HG02759 (cell line): ENCODE results near the gene ETS2.
A peak's percentile ranks its signal among the peaks of the same experiment; 100 is the strongest.

Experiments
- ATAC-seq: cut with Tn5 transposase; IDR thresholded peaks from one replicate; pipeline ENCODE4 v1.9.1; 2021; ENCODE audit warnings: mild to moderate bottlenecking, moderate library complexity; ENCODE audit not compliant: unreplicated experiment

Gene ETS2

GRCh38 chr21:38805328-38806152 is at the start of gene ETS2:
TSS of gene ETS2 (plus strand) at chr21:38805929. CDS start at chr21:38810035, 4,106 bp downstream.
- peak; percentile 78 for ATAC-seq

GRCh38 chr21:38756746-38757145 is 49.0 kb upstream of the ETS2 start:
- ATAC-seq, result no peak

- no peak for ATAC-seq
Observed at GRCh38 chr21:38758501-38759214, 47.1 kb upstream of the ETS2 start.

GRCh38 chr21:38759413-38759812 is 46.3 kb upstream of the ETS2 start:
- no peak for ATAC-seq

- no peak for ATAC-seq
Observed at GRCh38 chr21:38760017-38760761, 45.5 kb upstream of the ETS2 start.

- ATAC-seq, result no peak
Observed at GRCh38 chr21:38760762-38761155, 45.0 kb upstream of the ETS2 start.

GRCh38 chr21:38761531-38761930 is 44.2 kb upstream of the ETS2 start:
- ATAC-seq, result no peak

- no peak for ATAC-seq
Observed at GRCh38 chr21:38765056-38765455, 40.7 kb upstream of the ETS2 start.

- ATAC-seq, result peak; percentile 94
Observed at GRCh38 chr21:38766987-38767722, 38.6 kb upstream of the ETS2 start.

GRCh38 chr21:38768471-38769063 is 37.2 kb upstream of the ETS2 start:
- ATAC-seq, result no peak

- ATAC-seq, result no peak
Observed at GRCh38 chr21:38769191-38769780, 36.4 kb upstream of the ETS2 start.

GRCh38 chr21:38770660-38771059 is 35.1 kb upstream of the ETS2 start:
- ATAC-seq, result no peak

GRCh38 chr21:38771536-38771935 is 34.2 kb upstream of the ETS2 start:
- no peak for ATAC-seq

- no peak for ATAC-seq
Observed at GRCh38 chr21:38772646-38773045, 33.1 kb upstream of the ETS2 start.

GRCh38 chr21:38773099-38774061 is 32.3 kb upstream of the ETS2 start:
- no peak for ATAC-seq

- no peak for ATAC-seq
Observed at GRCh38 chr21:38774152-38774551, 31.6 kb upstream of the ETS2 start.

- no peak for ATAC-seq
Observed at GRCh38 chr21:38774586-38775285, 31.0 kb upstream of the ETS2 start.

GRCh38 chr21:38775733-38776132 is 30.0 kb upstream of the ETS2 start:
- ATAC-seq, result no peak
